Measurements from ENCODE around the gene PIGQ. TPM values are rescaled to one million over a fixed set of nuclear protein-coding genes. Genes with fewer than 3 reads are reported as not detected.

PIGQ gene
- polyA plus RNA-seq, 12 donors: 12.9 to 36.0 (median 17.9) TPM; not detected in 1

GRCh38 chr16:625977-626765 is 56.4 kb downstream of the PIGQ start:
- no peak for DNase-seq

- no peak for DNase-seq
Measured at GRCh38 chr16:626787-627453, 57.2 kb downstream of the PIGQ start.

GRCh38 chr16:627454-628239 is 57.9 kb downstream of the PIGQ start:
- no peak for DNase-seq

- no peak for DNase-seq
Measured at GRCh38 chr16:628321-629061, 58.7 kb downstream of the PIGQ start.

GRCh38 chr16:629185-629832 is 59.5 kb downstream of the PIGQ start:
- DNase-seq: no peak

GRCh38 chr16:629833-630248 is 60.1 kb downstream of the PIGQ start:
- no peak for DNase-seq

- no peak for DNase-seq
Measured at GRCh38 chr16:630249-630814, 60.6 kb downstream of the PIGQ start.

GRCh38 chr16:630815-631405 is 61.1 kb downstream of the PIGQ start, which contains the start of gene WFIKKN1:
TSS of gene WFIKKN1 (plus strand) at chr16:630985. CDS start at chr16:631254, 269 bp downstream.
- DNase-seq: no peak

GRCh38 chr16:631808-632358 is 62.1 kb downstream of the PIGQ start:
- no peak for DNase-seq

- DNase-seq: no peak
Measured at GRCh38 chr16:632486-633335, 62.9 kb downstream of the PIGQ start.

GRCh38 chr16:633336-634050 is 63.7 kb downstream of the PIGQ start:
- DNase-seq: no peak

Other genes with a start within 250 kb of the PIGQ start
- gene AXIN1, start 217.2 kb upstream of the PIGQ start, polyA plus RNA-seq (ENCODE audit: insufficient read length in 12 of 12): 10 to 100 TPM in 7 of 12 donors, 1 to 10 TPM in 4, not detected in 1; 8.1 to 21.7 (median 10.7) TPM
- gene MRPL28, start 199.4 kb upstream of the PIGQ start, polyA plus RNA-seq (ENCODE audit: insufficient read length in 12 of 12): 10 to 100 TPM in 11 of 12 donors, not detected in 1; 31.5 to 51.3 (median 36.6) TPM
- gene PGAP6, start 188.0 kb upstream of the PIGQ start, polyA plus RNA-seq (ENCODE audit: insufficient read length in 12 of 12): 10 to 100 TPM in 11 of 12 donors, not detected in 1; 18.0 to 38.6 (median 23.1) TPM
- gene NME4, start 172.8 kb upstream of the PIGQ start, polyA plus RNA-seq (ENCODE audit: insufficient read length in 12 of 12): 100 to 1,000 TPM in 2 of 12 donors, 10 to 100 TPM in 9, not detected in 1; 50.6 to 158 (median 70.1) TPM
- 10 to 100 TPM in 6 of 12 donors, 1 to 10 TPM in 5, not detected in 1; 7.7 to 26.3 (median 11.0) TPM for gene DECR2, start 168.1 kb upstream of the PIGQ start, polyA plus RNA-seq (ENCODE audit: insufficient read length in 12 of 12)
- 10 to 100 TPM in 11 of 12 donors, not detected in 1; 20.7 to 47.1 (median 27.6) TPM for gene RAB11FIP3, start 144.3 kb upstream of the PIGQ start, polyA plus RNA-seq (ENCODE audit: insufficient read length in 12 of 12)
- gene CAPN15, start 42.3 kb upstream of the PIGQ start, polyA plus RNA-seq (ENCODE audit: insufficient read length in 12 of 12): 10 to 100 TPM in 11 of 12 donors, not detected in 1; 17.3 to 42.3 (median 23.1) TPM
- under 1 TPM in 6 of 12 donors, not detected in 6; 0.08 to 0.24 (median 0.13) TPM for gene PRR35, start 9.6 kb upstream of the PIGQ start, polyA plus RNA-seq (ENCODE audit: insufficient read length in 12 of 12)
- gene NHLRC4, start 3.0 kb upstream of the PIGQ start, polyA plus RNA-seq (ENCODE audit: insufficient read length in 12 of 12): 1 to 10 TPM in 3 of 12 donors, under 1 TPM in 7, not detected in 2; 0.62 to 1.3 (median 0.89) TPM
- gene RAB40C, start 20.1 kb downstream of the PIGQ start, polyA plus RNA-seq (ENCODE audit: insufficient read length in 12 of 12): 10 to 100 TPM in 7 of 12 donors, 1 to 10 TPM in 4, not detected in 1; 8.8 to 25.9 (median 10.6) TPM
- gene WFIKKN1, start 61.0 kb downstream of the PIGQ start, polyA plus RNA-seq (ENCODE audit: insufficient read length in 12 of 12): 1 to 10 TPM in 1 of 12 donors, under 1 TPM in 9, not detected in 2; 0.14 to 2.1 (median 0.39) TPM
- 10 to 100 TPM in 11 of 12 donors, not detected in 1; 28.9 to 48.1 (median 35.5) TPM for gene METTL26, start 66.3 kb downstream of the PIGQ start, polyA plus RNA-seq (ENCODE audit: insufficient read length in 12 of 12)
- 10 to 100 TPM in 4 of 12 donors, 1 to 10 TPM in 7, not detected in 1; 6.6 to 35.0 (median 9.4) TPM for gene MCRIP2, start 71.9 kb downstream of the PIGQ start, polyA plus RNA-seq (ENCODE audit: insufficient read length in 12 of 12)
- gene WDR90, start 79.4 kb downstream of the PIGQ start, polyA plus RNA-seq (ENCODE audit: insufficient read length in 12 of 12): 10 to 100 TPM in 11 of 12 donors, not detected in 1; 11.6 to 41.2 (median 15.9) TPM
- 10 to 100 TPM in 11 of 12 donors, not detected in 1; 38.6 to 95.9 (median 45.4) TPM for gene RHOT2, start 98.2 kb downstream of the PIGQ start, polyA plus RNA-seq (ENCODE audit: insufficient read length in 12 of 12)
- gene RHBDL1, start 105.7 kb downstream of the PIGQ start, polyA plus RNA-seq (ENCODE audit: insufficient read length in 12 of 12): 1 to 10 TPM in 8 of 12 donors, under 1 TPM in 2, not detected in 2; 0.69 to 2.6 (median 1.2) TPM
- gene STUB1, start 110.4 kb downstream of the PIGQ start, polyA plus RNA-seq (ENCODE audit: insufficient read length in 12 of 12): 100 to 1,000 TPM in 2 of 12 donors, 10 to 100 TPM in 9, not detected in 1; 61.0 to 138 (median 85.7) TPM
- 10 to 100 TPM in 11 of 12 donors, not detected in 1; 20.3 to 59.8 (median 28.4) TPM for gene JMJD8, start 114.4 kb downstream of the PIGQ start, polyA plus RNA-seq (ENCODE audit: insufficient read length in 12 of 12)
- 1 to 10 TPM in 11 of 12 donors, not detected in 1; 5.0 to 9.0 (median 6.0) TPM for gene WDR24, start 120.4 kb downstream of the PIGQ start, polyA plus RNA-seq (ENCODE audit: insufficient read length in 12 of 12)
- 1 to 10 TPM in 3 of 12 donors, under 1 TPM in 7, not detected in 2; 0.24 to 1.2 (median 0.52) TPM for gene FBXL16, start 135.8 kb downstream of the PIGQ start, polyA plus RNA-seq (ENCODE audit: insufficient read length in 12 of 12)
- 10 to 100 TPM in 11 of 12 donors, not detected in 1; 15.2 to 43.8 (median 19.1) TPM for gene METRN, start 145.2 kb downstream of the PIGQ start, polyA plus RNA-seq (ENCODE audit: insufficient read length in 12 of 12)
- 10 to 100 TPM in 5 of 12 donors, 1 to 10 TPM in 6, not detected in 1; 4.9 to 25.5 (median 9.9) TPM for gene ANTKMT, start 151.2 kb downstream of the PIGQ start, polyA plus RNA-seq (ENCODE audit: insufficient read length in 12 of 12)
- gene CCDC78, start 156.5 kb downstream of the PIGQ start, polyA plus RNA-seq (ENCODE audit: insufficient read length in 12 of 12): 1 to 10 TPM in 3 of 12 donors, under 1 TPM in 7, not detected in 2; 0.58 to 1.5 (median 0.86) TPM
- gene HAGHL, start 157.1 kb downstream of the PIGQ start, polyA plus RNA-seq (ENCODE audit: insufficient read length in 12 of 12): 1 to 10 TPM in 9 of 12 donors, under 1 TPM in 1, not detected in 2; 0.99 to 2.9 (median 2.1) TPM
- 10 to 100 TPM in 10 of 12 donors, 1 to 10 TPM in 1, not detected in 1; 7.5 to 16.7 (median 15.7) TPM for gene CIAO3, start 171.0 kb downstream of the PIGQ start, polyA plus RNA-seq (ENCODE audit: insufficient read length in 12 of 12)
- gene MSLN, start 190.8 kb downstream of the PIGQ start, polyA plus RNA-seq (ENCODE audit: insufficient read length in 12 of 12): 10 to 100 TPM in 2 of 12 donors, 1 to 10 TPM in 3, under 1 TPM in 5, not detected in 2; 0.22 to 15.6 (median 0.91) TPM
- 10 to 100 TPM in 2 of 12 donors, 1 to 10 TPM in 9, not detected in 1; 6.6 to 12.7 (median 8.6) TPM for gene RPUSD1, start 218.4 kb downstream of the PIGQ start, polyA plus RNA-seq (ENCODE audit: insufficient read length in 12 of 12)
- 10 to 100 TPM in 10 of 12 donors, 1 to 10 TPM in 1, not detected in 1; 9.4 to 56.5 (median 13.5) TPM for gene CHTF18, start 218.7 kb downstream of the PIGQ start, polyA plus RNA-seq (ENCODE audit: insufficient read length in 12 of 12)
- under 1 TPM in 1 of 12 donors, not detected in 11; 0.34 TPM for gene GNG13, start 230.8 kb downstream of the PIGQ start, polyA plus RNA-seq (ENCODE audit: insufficient read length in 12 of 12)

Data from muscle of arm (tissue), 12 donors.